GM18909 (cell line): ENCODE results near the gene FYN.
A peak's percentile ranks its signal among the peaks of the same experiment; 100 is the strongest.
"Not testable (repeated sequence)": the region's sequence is repeated elsewhere in the genome, so short reads cannot be mapped to it uniquely, and the experiment has no call there.

ENCODE experiments used
- ATAC-seq: cut with Tn5 transposase; IDR thresholded peaks from one replicate; pipeline ENCODE4 v1.9.1; 2021; ENCODE audit warnings: mild to moderate bottlenecking; ENCODE audit not compliant: unreplicated experiment, poor library complexity

Gene FYN

GRCh38 chr6:111837641-111838500, 35.4 kb downstream of the FYN start:
- peak; percentile 71 for ATAC-seq

GRCh38 chr6:111837007-111837406, 36.2 kb downstream of the FYN start:
- no peak for ATAC-seq

DNA sequence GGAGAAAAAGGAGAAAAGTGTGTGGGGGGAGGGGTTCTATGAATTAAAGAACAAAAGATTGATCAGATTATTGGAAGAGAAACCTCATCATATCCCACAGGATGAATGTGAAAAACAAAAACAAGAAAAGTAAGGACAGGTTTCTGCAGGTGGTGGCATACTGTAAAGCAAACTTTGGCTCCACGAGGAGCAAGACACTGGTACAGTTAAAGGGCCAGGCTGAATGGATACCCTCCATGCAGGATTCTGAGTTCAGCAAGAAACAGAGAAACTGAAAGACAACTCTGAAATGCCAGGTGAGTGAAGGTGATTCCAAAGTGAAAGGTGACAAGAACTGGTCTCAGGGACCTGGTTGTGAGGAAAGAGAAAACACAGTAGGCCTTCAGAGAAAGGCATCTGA, 37.4 kb downstream of the FYN start:
- ATAC-seq: no peak

- not testable (repeated sequence) for ATAC-seq
Observed at GRCh38 chr6:111835398-111835797, 37.9 kb downstream of the FYN start.

- no peak for ATAC-seq
Observed at GRCh38 chr6:111834356-111834755, 38.9 kb downstream of the FYN start.

DNA sequence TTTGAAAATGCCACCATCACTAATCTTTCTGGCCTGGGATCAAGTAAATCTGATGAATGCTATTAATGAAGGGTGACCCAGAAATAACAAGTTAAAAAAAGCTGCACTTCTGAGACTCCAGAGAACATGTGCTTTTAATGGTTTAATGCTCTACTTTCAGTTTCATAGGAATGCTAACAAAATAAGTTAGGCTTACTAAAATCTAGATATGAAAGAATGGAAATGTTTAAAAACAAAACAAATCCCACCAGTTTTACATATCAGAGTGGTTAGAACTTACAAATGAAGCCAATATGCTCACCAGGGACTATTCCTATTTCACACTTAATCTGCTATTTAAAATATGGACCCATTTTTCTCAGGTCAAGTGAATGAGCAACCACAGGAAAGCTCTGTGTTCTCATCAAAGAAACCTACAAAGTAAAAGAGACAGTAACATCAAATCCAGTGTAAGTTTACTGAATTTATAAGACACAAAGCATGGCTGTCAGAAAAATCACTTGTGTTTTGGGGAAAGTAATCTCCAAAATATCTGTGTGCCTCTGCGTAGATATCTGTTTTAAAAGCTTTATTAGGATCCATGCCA, 40.3 kb downstream of the FYN start:
- ATAC-seq: peak; percentile 59

- no peak for ATAC-seq
Observed at GRCh38 chr6:111831408-111831807, 41.8 kb downstream of the FYN start.

DNA sequence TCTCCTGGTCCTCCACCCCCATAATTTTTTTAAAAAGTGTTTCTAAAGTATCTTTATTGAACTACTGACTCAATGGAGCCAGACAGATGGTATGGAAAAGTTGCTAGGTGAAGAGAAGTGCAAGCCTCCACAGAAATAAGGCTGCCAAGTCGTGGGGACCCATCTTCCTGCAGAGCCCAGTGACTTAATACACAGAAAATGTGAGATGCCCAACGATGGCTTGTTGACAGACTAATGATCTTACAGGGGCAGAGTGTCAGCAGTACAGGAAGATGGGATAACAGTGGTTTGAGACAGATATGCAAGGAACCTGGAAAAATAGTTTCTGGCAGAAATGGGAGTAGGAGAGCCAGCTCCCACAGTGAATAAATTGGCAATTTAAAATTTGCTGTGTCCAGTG, 43.3 kb downstream of the FYN start:
- no peak for ATAC-seq

DNA sequence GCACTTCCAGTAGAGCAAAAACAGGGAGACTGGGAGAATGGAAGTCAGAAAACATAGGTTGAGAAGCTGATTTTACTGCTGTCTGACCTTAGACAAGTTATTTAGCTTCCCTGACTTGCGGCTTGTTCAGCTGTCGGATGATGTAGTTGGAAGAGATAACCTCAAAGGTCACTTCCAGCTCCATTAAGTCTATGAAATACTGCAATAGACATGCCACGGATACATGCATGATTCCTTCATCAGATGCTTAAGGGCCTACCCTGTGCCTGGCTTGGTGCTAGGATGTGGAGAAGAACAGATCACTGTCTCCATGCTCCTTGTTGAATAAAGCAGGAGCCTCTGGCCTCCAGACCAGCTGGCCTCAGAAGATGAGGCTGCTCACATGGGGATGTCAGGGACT, 43.7 kb downstream of the FYN start:
- no peak for ATAC-seq

- no peak for ATAC-seq
Observed at GRCh38 chr6:111828809-111829208, 44.4 kb downstream of the FYN start.

DNA sequence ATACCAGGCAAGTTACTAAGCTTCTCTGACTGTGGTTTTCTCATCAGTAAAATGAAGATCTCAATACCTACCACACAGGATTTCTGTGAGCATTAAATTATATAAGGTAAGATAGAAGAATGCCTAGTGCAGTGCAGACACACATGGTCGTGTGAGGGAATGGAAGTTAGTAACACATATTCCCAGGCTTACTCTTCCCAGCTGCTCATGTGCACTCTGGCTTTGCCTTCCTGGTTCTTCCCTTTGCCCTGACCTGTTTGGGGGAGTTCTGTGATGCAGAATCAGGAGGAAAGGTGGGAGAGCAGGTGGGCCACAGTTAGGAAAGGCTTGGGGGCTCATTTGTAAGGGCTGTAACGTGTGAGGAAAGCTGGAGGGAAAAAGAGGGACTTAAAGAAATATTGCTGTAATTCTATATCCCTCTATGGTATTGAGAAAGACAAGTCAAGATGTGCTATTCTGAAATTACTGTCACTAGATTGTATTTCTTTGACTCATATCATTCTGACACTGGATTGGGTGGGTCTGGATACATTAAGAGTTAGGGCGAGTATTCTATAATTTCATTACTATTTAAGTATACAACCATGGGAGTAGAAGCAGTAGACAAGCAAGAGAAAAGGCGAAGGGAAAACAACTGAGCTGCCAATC, 47.7 kb downstream of the FYN start:
- ATAC-seq: no peak

GRCh38 chr6:111824608-111825337, 48.5 kb downstream of the FYN start:
- peak; percentile 87 for ATAC-seq

- no peak for ATAC-seq
Observed at GRCh38 chr6:111823831-111824607, 49.2 kb downstream of the FYN start.

DNA sequence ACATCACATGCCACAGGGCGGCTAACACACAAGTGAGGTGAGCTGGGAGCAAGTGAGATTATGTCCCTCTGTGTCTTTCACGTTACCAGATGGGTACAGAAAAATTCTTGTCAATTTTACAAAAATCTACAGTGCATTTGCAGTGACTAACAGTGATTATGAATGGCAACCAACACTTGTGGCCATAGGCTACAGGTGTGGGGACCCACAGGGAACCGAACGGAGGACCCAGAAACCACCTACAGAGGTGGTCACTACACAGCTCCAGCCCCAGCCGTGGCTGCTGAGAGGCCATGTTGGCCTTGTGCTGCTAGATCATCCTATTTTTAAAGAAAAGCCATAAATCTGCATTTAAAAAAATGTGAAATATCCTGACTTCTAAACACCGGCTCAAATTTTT, 50.2 kb downstream of the FYN start:
- ATAC-seq: no peak

- ATAC-seq: no peak
Observed at GRCh38 chr6:111819458-111819857, 53.8 kb downstream of the FYN start.

DNA sequence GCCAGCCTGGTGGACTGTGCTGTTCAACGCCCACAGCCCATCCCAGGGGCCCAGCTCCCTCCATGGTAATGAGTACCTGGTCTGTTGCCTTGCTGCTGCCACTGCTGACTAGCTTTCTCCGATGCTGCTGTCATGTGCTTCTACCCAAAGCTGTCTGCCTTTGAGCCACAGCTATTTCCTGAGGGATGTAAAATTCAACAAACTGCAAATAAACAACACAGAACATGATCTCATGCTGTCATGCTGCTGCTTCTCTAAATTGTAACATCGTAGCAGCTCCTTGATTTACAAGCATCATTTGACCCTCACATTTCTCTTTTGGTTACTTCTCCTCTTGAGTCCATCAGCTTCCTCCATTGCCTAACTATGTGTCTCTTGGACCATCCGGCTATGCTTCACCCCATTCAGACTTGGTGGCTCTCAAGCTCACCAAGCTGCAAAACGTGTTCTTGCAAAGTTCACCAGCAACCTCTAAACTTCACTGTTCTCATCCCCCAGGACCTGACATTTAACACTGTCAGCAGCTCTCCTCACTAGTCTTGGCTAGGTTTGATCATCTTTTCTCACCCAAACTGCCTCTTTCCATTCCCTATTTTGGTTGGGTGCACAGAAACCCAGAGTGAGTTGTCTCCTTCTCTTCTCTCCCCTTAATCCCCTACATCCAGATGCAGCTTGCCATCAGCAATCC, 54.6 kb downstream of the FYN start:
- no peak for ATAC-seq

GRCh38 chr6:111817451-111818120, 55.7 kb downstream of the FYN start:
- no peak for ATAC-seq

GRCh38 chr6:111813677-111814310, 59.5 kb downstream of the FYN start:
- ATAC-seq: no peak
